Activated CD4-positive, alpha-beta T cell treated with anti-CD3 and anti-CD28 coated beads, Interleukin-2, amount 10 ng/mL, durations not matched to agents 24 days and 14 days (primary cell): Measurements from ENCODE around the gene ASB15. TPM values are rescaled to one million over a fixed set of nuclear protein-coding genes. Genes with fewer than 3 reads are reported as not detected.

Source experiments
- DNase-seq: peaks from one replicate; pipeline ENCODE4 v3.0.0; 2022
- H3K27ac Mint-ChIP-seq: one replicate; pipeline ENCODE4 v1.8.0; 2022; ENCODE audit warnings: mild to moderate bottlenecking, mixed read lengths
- H3K27me3 Mint-ChIP-seq: one replicate; pipeline ENCODE4 v1.8.0; 2022; ENCODE audit warnings: mixed read lengths
- H3K36me3 Mint-ChIP-seq: one replicate; pipeline ENCODE4 v1.8.0; 2022; ENCODE audit warnings: low read depth, mild to moderate bottlenecking, mixed read lengths
- H3K4me1 Mint-ChIP-seq: one replicate; pipeline ENCODE4 v1.8.0; 2021; ENCODE audit warnings: mixed read lengths
- H3K4me3 Mint-ChIP-seq: one replicate; pipeline ENCODE4 v1.8.0; 2022; ENCODE audit warnings: mild to moderate bottlenecking, moderate library complexity, mixed read lengths
- H3K9me3 Mint-ChIP-seq: one replicate; pipeline ENCODE4 v1.8.0; 2021; ENCODE audit warnings: mixed read lengths
- intact Hi-C: fragments of 100-400 bp; cut with micrococcal nuclease; formaldehyde crosslinking; loops from one replicate; pipeline ENCODE4 v1.15.1; 2023
- total RNA-seq: library from RNA; stranded (reverse); gene quantifications from 2 replicates; pipeline ENCODE4 v1.2.3, GENCODE V29; 2022

ASB15 gene
- total RNA-seq, 1 donor from 2014 or later = not detected

DNA sequence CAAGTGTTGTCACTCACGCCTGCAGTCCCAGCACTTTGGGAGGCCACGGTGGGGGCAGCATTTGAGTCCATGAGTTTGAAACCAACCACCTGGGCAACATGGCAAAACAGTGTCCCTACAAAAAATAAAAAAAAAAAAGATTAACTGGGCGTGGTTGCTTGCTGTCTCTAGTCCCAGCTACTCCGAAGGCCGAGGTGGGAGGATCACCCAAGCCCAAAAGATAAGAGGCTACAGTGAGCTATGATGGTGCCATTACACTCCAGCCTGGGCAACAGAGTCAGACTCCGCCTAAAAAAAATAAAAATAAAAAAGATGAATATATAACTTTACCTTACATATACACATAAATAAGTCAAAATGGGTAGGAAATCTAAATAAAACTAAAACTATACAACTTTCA is 51.5 kb downstream of the ASB15 start:
- no peak for DNase-seq
- intact Hi-C loops = no loop called here
- no peak overlapping the region for H3K27ac Mint-ChIP-seq

DNA sequence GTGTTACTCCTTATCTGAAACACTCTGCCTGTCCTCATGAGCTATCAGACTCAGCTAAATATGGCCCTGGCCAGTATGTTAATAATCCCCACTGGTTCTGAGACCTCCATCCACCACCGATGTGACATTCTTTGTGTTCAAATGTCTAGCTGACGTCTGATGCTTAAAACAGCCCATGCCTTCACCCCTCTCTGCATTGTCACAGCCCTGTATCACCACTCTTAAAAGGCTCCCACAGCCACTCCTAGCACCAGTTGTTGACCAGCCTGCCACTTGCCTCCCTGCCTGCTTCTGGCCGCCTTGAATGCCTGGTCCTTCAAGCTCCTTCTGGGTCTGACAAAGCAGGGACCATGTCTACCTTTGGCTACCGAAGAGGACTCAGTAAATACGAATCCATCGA is 54.0 kb downstream of the ASB15 start, which contains the start of gene LMOD2:
LMOD2 (plus strand) TSS at position 253 of the 400 bp plus-strand sequence; CDS start at position 351, 98 bp downstream.
- Mint-ChIP-seq H3K27ac (no peak within 1 kb of the TSS), H3K27me3 (peaks cover 11% of the 10 kb centered on the region), H3K4me3 (no peak within 1 kb of the TSS), H3K9me3 (no peaks in the 10 kb centered on the region), H3K4me1 (no peaks in the 10 kb centered on the region), H3K36me3 (no peaks in the 10 kb centered on the region)
- intact Hi-C loops = no loop called here
- DNase-seq = no peak

More for the DNA sequence above, 51.5 kb downstream of the ASB15 start:
- peaks cover 3% of the 10 kb centered on the region for H3K27me3 Mint-ChIP-seq
- H3K4me3 Mint-ChIP-seq = no peak overlapping the region
- no peaks in the 10 kb centered on the region for H3K9me3 Mint-ChIP-seq
- H3K36me3 Mint-ChIP-seq = no peaks in the 10 kb centered on the region
- H3K4me1 Mint-ChIP-seq = no peaks in the 10 kb centered on the region

DNA sequence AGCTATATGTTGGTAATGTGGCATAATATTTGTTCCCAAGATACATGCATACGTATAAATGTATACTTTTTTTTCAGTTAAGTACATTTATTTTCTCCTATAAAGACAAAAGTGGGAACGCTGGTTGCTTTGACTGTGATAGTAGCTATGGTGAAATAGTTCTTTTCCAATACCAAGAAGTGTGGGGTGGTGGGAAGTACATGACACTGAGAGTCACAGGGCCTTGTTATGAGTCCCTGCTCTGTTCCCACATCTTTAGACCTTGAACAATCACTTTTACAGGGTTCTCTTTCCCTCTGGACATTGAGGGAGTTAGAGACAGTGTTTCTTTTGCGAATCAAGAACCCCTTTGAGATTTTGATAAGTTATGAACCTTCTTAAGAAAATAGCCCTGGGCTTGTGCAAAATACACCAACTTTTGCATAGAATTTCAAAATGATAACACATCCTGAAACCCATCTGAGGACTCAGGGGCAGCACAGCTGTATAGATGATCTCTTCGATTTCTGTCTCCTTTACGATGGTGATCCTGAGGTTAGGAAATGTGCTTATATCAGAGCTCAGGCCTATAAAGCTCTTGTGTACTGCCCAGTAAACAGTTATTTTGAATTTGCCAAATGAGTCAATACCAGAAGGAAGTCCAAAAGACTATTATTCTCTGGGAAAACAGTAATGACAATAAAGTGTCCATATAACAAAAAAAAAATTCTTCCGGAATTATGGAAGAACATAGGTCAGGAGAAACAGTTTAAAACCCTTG is 55.1 kb downstream of the ASB15 start:
- intact Hi-C loops = no loop called here
- Mint-ChIP-seq H3K4me1 (no peaks in the 10 kb centered on the region), H3K9me3 (no peaks in the 10 kb centered on the region), H3K4me3 (no peak overlapping the region), H3K36me3 (no peaks in the 10 kb centered on the region), H3K27ac (no peak overlapping the region), H3K27me3 (peaks cover 13% of the 10 kb centered on the region)
- no peak for DNase-seq

DNA sequence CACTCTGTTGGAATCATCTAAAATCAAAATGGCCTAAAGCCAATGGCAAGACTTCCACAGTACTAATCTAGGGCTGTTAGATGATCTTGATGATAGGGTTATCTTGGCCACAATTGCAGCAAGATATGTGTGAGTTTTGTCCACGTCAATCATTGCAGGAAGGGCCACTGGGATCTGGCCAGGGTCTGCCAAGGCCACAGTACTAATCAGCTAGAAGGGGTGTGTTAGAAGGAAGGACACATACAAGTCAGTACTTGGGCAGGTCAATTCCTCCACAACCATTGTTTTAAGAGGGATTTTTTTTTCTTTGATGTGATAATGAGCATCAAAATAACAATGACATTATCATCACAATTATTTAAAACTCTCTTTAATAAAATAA is 55.7 kb downstream of the ASB15 start:
- H3K27ac Mint-ChIP-seq = no peak overlapping the region
- peaks cover 13% of the 10 kb centered on the region for H3K27me3 Mint-ChIP-seq
- no peak overlapping the region for H3K4me3 Mint-ChIP-seq
- H3K4me1 Mint-ChIP-seq = no peaks in the 10 kb centered on the region
- intact Hi-C loops = no loop called here
- DNase-seq = no peak
- H3K36me3 Mint-ChIP-seq = no peaks in the 10 kb centered on the region
- H3K9me3 Mint-ChIP-seq = no peaks in the 10 kb centered on the region

DNA sequence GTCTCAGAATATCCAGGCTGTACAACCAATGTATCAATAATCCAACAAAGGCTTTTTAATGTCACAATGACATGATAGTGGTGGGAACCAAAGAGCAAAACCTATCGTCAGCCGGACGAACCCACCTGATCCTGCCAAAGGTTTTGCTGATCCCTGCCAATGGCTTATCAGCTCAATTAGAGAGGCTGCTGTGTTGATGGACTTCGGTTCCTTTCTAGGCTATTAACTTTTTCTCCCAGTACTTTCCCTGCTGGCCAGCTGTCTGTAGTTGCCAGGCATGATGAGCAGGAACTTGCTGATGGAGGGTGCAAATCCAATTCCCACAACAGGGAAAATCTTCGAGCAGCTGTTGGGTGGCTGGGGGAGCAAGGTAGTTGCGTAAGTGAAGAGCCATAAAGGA is 56.4 kb downstream of the ASB15 start:
- no peak overlapping the region for H3K27ac Mint-ChIP-seq
- H3K36me3 Mint-ChIP-seq = no peaks in the 10 kb centered on the region
- no peaks in the 10 kb centered on the region for H3K4me1 Mint-ChIP-seq
- no peak for DNase-seq
- H3K27me3 Mint-ChIP-seq = peaks cover 16% of the 10 kb centered on the region
- H3K9me3 Mint-ChIP-seq = no peaks in the 10 kb centered on the region
- intact Hi-C loops = no loop called here
- no peak overlapping the region for H3K4me3 Mint-ChIP-seq

DNA sequence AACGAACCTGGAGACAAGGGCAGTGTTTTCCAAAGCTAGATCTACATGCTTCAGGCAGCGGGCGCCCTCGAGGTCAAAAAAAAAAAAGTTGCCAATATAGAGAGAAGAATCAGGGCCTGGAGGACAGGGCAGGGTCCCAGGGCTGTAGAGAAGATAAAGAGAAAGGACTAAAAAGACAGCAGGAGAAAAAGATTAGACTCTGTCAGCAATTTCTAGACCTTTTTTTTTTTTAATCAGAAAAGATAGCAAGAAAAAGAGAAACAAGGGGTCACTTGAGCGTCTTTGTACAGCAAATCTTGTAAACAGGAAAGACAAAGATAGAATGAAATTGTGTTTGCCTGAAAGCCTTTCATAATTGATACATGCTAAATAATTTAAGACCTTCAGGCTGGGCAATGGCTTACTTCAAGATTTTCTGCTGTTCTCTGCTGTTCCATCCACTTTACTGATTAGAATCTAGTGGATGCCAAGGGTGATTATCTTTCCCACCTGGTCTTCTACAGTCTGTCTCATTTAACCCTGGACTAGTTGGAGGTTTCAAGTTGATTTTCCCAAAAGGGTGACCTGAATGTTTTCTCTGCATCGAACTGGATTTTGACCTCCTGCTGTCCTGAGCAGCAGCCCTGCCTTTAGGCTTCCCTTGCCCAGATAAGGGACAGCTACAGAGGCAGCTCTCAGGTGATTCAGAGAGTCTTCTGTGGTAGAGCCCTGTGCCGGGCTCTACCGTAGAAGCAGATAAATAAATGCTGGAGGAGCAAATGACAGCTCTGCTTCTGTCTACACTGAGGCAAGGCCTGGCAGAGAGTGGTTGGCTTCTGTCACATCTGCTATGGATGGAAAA is 59.1 kb downstream of the ASB15 start:
- Mint-ChIP-seq H3K4me3 (no peak overlapping the region), H3K4me1 (no peaks in the 10 kb centered on the region), H3K27ac (no peak overlapping the region), H3K36me3 (no peaks in the 10 kb centered on the region), H3K27me3 (peaks cover 19% of the 10 kb centered on the region), H3K9me3 (no peaks in the 10 kb centered on the region)
- no peak for DNase-seq
- intact Hi-C loops = no loop called here

DNA sequence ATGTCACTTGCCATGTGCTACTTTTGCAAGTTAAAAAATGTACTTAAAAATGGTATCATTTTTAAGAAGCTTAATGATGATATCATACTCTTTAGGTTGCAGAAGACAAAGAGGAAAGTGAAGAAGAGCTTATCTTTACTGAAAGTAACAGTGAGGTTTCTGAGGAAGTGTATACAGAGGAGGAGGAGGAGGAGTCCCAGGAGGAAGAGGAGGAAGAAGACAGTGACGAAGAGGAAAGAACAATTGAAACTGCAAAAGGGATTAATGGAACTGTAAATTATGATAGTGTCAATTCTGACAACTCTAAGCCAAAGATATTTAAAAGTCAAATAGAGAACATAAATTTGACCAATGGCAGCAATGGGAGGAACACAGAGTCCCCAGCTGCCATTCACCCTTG is 60.1 kb downstream of the ASB15 start:
- intact Hi-C loops = no loop called here
- no peak overlapping the region for H3K27ac Mint-ChIP-seq
- no peak overlapping the region for H3K4me3 Mint-ChIP-seq
- H3K36me3 Mint-ChIP-seq = no peaks in the 10 kb centered on the region
- H3K27me3 Mint-ChIP-seq = peaks cover 19% of the 10 kb centered on the region
- no peak for DNase-seq
- H3K4me1 Mint-ChIP-seq = no peaks in the 10 kb centered on the region
- H3K9me3 Mint-ChIP-seq = no peaks in the 10 kb centered on the region

DNA sequence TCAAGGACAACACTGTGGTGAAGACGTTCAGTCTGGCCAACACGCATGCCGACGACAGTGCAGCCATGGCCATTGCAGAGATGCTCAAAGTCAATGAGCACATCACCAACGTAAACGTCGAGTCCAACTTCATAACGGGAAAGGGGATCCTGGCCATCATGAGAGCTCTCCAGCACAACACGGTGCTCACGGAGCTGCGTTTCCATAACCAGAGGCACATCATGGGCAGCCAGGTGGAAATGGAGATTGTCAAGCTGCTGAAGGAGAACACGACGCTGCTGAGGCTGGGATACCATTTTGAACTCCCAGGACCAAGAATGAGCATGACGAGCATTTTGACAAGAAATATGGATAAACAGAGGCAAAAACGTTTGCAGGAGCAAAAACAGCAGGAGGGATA is 60.7 kb downstream of the ASB15 start:
- DNase-seq = no peak
- H3K4me1 Mint-ChIP-seq = no peaks in the 10 kb centered on the region
- H3K9me3 Mint-ChIP-seq = no peaks in the 10 kb centered on the region
- peaks cover 19% of the 10 kb centered on the region for H3K27me3 Mint-ChIP-seq
- no peaks in the 10 kb centered on the region for H3K36me3 Mint-ChIP-seq
- H3K4me3 Mint-ChIP-seq = no peak overlapping the region
- intact Hi-C loops = no loop called here
- H3K27ac Mint-ChIP-seq = no peak overlapping the region

DNA sequence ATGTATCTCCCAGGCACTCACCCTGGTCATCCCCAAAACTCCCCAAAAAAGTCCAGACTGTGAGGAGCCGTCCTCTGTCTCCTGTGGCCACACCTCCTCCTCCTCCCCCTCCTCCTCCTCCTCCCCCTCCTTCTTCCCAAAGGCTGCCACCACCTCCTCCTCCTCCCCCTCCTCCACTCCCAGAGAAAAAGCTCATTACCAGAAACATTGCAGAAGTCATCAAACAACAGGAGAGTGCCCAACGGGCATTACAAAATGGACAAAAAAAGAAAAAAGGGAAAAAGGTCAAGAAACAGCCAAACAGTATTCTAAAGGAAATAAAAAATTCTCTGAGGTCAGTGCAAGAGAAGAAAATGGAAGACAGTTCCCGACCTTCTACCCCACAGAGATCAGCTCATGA is 61.1 kb downstream of the ASB15 start:
- intact Hi-C loops = no loop called here
- no peak overlapping the region for H3K27ac Mint-ChIP-seq
- H3K4me3 Mint-ChIP-seq = no peak overlapping the region
- no peaks in the 10 kb centered on the region for H3K4me1 Mint-ChIP-seq
- no peaks in the 10 kb centered on the region for H3K36me3 Mint-ChIP-seq
- H3K27me3 Mint-ChIP-seq = peaks cover 19% of the 10 kb centered on the region
- DNase-seq = no peak
- H3K9me3 Mint-ChIP-seq = no peaks in the 10 kb centered on the region

DNA sequence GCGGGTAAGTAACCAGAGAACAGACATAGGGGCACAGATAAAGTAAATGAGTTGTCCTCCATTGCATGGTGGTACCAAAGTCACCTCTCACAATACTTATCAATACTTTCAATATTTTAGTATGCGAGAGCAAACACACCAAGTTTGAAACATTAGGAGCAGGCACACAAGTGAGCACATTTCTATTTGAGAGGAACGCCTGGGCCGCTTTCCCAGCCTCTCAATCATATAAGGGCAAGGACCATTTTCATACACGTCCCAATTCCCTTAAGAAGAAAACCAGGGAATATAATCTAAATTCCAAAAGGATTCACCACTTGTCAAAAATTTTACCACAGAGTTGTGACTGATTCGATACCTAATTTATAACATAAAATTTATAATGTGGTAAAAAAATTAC is 61.6 kb downstream of the ASB15 start:
- H3K27ac Mint-ChIP-seq = no peak overlapping the region
- DNase-seq = no peak
- H3K4me1 Mint-ChIP-seq = no peaks in the 10 kb centered on the region
- intact Hi-C loops = no loop called here
- no peak overlapping the region for H3K4me3 Mint-ChIP-seq
- H3K27me3 Mint-ChIP-seq = peaks cover 19% of the 10 kb centered on the region
- no peaks in the 10 kb centered on the region for H3K9me3 Mint-ChIP-seq
- H3K36me3 Mint-ChIP-seq = no peaks in the 10 kb centered on the region

DNA sequence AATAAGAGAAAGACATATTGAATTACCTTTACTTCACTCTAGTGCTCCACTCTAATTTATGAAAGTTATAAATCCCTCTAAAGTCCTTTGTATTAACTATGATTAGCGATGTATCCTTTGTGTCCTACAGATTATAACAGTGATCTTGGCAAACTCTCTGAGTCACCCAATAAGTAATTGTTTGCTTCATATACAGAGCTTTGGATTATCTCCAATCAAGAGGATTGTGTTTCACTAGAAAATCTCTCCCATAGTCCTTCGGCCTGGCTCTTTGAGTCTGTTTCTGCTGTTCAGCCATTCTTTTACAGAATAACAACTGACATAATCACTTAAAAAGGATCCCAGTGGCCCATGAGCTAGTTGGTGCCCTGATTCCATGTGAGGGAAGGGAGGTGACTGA is 63.5 kb downstream of the ASB15 start:
- Mint-ChIP-seq H3K4me1 (no peaks in the 10 kb centered on the region), H3K4me3 (no peak overlapping the region), H3K27ac (no peak overlapping the region), H3K27me3 (peaks cover 11% of the 10 kb centered on the region), H3K36me3 (no peaks in the 10 kb centered on the region), H3K9me3 (no peaks in the 10 kb centered on the region)
- DNase-seq = no peak
- intact Hi-C loops = no loop called here

DNA sequence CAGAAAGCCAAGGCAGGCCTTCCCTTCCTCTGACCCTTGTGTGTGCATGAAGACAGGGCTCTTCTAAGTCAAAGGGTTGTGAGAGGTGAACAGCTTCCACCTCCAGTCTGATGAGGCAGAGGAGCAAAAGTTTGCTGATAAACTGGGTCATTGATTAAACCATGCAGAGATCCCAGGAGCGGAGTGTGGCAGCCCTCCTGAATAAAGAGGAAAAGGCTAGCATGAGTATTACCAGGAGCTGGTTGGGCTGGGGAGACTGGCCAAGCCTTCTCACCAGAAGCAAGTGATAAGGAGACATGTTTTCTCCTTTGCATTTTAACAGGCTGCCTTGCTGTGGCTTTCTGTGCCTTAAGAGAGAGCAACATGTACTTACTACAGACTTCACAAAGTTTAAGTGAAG is 64.3 kb downstream of the ASB15 start:
- H3K36me3 Mint-ChIP-seq = no peaks in the 10 kb centered on the region
- H3K4me3 Mint-ChIP-seq = no peak overlapping the region
- H3K27me3 Mint-ChIP-seq = peaks cover 11% of the 10 kb centered on the region
- no peaks in the 10 kb centered on the region for H3K4me1 Mint-ChIP-seq
- no peak overlapping the region for H3K27ac Mint-ChIP-seq
- DNase-seq = no peak
- H3K9me3 Mint-ChIP-seq = no peaks in the 10 kb centered on the region
- intact Hi-C loops = no loop called here

DNA sequence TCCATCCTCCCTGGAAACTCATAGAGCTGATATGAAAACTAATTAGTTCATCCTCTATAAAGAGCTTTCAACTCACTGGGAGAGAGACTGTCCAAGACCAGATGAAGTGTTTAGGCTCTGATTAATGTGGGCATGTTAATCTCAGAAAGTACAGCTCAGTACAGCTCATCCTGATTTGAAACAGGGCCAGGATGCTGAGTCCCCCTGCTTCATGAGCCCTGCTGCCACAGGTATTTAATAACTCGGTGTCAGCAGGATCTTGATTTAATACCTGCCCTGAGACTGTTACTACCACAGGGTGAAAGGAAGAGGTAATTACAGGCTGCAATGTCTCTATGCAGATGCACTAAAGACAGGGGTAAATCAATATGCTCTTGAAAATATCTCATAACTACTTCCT is 64.9 kb downstream of the ASB15 start:
- Mint-ChIP-seq H3K27me3 (peaks cover 8% of the 10 kb centered on the region), H3K27ac (no peak overlapping the region), H3K36me3 (no peaks in the 10 kb centered on the region), H3K4me3 (no peak overlapping the region), H3K4me1 (no peaks in the 10 kb centered on the region), H3K9me3 (no peaks in the 10 kb centered on the region)
- no peak for DNase-seq
- intact Hi-C loops = no loop called here

DNA sequence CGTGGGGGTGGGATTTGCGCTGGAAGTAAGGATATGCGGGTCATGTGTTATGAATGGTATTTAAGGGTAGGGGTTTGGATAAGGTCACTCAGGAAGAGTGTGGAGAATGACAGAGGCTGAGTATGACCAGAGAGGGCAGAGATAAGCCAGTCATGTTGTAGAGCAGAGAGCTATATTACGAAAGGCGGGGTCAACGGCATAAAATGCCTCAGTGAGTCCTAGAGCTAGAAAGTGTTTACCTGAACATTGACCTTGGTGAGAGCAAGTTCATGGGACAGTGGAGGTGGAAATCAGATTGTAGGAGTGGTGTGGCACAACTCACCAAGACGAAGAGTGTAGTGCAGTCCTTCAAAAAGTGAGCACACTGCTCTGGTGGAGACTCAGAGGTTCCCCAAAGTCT is 67.9 kb downstream of the ASB15 start:
- no peak overlapping the region for H3K27ac Mint-ChIP-seq
- no peaks in the 10 kb centered on the region for H3K4me1 Mint-ChIP-seq
- H3K4me3 Mint-ChIP-seq = no peak overlapping the region
- no peaks in the 10 kb centered on the region for H3K36me3 Mint-ChIP-seq
- no peaks in the 10 kb centered on the region for H3K9me3 Mint-ChIP-seq
- DNase-seq = no peak
- H3K27me3 Mint-ChIP-seq = no peaks in the 10 kb centered on the region
- intact Hi-C loops = no loop called here
